Erythroblast (primary cell): ENCODE data around the gene PCNA.
A peak's percentile ranks its signal among the peaks of the same experiment; 100 is the strongest.
"Not testable (repeated sequence)": the region's sequence is repeated elsewhere in the genome, so short reads cannot be mapped to it uniquely, and the experiment has no call there.

Source experiments
- DNase-seq, 2 experiments: peaks; one replicate each; lab custom pipeline; 2025; lab: John Stamatoyannopoulos, UW
- GATA1 ChIP-seq: IDR thresholded peaks from 2 replicates; pipeline ENCODE4 v1.6.1; 2011; ENCODE audit warnings: low read depth, mild to moderate bottlenecking, control low read depth, low read length, moderate library complexity
- POLR2A ChIP-seq: IDR thresholded peaks from 2 replicates; pipeline ENCODE4 v1.6.1; 2011; ENCODE audit warnings: mild to moderate bottlenecking, low read length

PCNA gene

DNA sequence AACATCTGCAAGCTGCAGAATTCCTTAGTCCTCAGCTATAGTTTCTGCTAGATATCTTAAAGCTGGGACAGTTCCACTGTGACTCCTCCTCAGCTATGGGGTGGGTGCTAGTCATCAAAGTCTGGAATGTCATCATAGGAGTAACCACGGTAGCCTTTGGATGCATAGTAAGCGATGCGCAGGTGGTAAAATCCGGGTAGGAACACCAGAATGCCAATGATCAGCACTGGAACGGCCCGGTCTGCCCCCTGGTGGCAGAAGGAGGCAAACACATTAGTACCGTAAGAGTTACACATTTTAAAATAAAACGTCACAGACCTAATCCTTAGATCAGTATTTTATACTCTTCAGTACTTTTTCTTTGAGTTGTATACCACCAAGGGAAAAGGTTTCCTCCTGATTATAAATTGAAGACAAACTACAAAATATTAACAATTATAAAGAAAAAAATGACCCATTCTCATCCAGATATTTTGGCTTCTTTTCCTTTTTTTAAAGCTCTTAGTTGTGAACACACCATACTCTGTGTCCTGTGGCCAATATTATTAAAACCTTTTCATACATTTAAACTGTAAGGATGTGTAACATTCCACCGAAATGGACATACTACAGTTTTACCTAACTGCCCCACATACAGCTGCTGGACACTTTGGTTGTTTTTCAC lies 18.9 kb downstream of the PCNA start:
- peak; percentile 65 to 81 for DNase-seq
- no peak for TF ChIP-seq GATA1
- no peak for TF ChIP-seq POLR2A

DNA sequence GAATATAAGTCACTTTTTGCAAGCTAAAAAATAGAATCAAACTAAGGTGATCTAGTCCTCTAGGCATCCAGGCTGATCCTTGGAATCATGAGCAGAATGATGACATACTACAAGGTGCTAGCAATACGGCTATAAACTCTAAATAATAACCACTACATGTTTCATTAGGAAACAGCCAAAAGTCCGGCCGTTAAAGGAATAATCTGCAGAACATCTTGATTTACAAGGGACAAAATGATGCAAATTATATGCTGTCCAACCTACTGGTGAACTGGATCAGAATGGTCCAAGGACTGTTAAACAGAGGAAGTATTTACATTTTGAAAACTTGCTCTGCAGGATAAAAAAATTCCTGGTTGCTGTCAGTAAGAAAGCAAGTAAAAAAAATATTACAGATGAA lies 19.8 kb downstream of the PCNA start:
- DNase-seq, result not testable (repeated sequence)

GRCh38 chr20:5099009-5099408 lies 20.7 kb downstream of the PCNA start:
- not testable (repeated sequence) for DNase-seq

DNA sequence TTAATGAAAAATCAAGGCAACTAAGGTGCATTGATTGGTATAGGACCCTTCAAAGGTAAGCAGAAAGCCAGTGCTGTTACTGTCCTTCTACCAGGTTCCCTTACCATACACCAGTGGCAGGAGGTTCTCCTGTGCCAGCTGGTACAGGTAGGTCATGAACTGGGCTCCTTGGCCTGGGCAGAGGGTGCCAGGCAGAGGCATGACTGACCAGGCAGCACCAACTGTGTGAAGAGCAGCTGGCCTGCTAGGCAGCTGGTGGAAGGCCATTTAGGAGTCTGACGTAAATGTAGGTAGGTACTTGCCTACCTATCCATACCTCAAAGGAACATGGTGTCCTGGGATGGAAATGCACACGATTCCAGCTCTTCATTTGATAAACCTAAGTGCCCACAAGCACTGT lies 23.3 kb downstream of the PCNA start:
- TF ChIP-seq POLR2A (no peak), GATA1 (no peak)
- no peak for DNase-seq

GRCh38 chr20:5095931-5096330 lies 23.8 kb downstream of the PCNA start:
- no peak for DNase-seq
- TF ChIP-seq GATA1 (no peak), POLR2A (no peak)

DNA sequence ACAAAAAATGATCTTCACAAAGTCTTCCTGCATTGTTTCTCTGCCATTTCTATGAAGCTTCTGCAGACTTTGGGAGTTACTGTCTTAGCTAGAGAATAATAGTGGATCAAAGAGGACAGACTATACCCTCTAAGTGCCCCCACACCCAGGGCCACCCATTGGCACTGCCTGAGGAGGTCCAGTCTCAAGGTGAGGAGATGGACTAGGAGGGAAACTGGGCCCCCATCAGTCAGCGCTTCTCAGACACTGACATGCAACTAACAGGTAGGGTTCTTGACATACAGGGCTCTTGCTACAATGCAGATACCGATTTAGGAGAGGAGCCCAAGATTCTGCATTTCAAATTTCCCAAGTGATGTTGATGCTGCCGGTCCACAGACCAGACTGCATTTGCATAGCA lies 24.3 kb downstream of the PCNA start:
- no peak for DNase-seq
- TF ChIP-seq GATA1 (no peak), POLR2A (no peak)

GRCh38 chr20:5092765-5093339 lies 26.9 kb downstream of the PCNA start:
- TF ChIP-seq GATA1, result no peak
- no peak for DNase-seq

- no peak for DNase-seq
- TF ChIP-seq POLR2A (no peak), GATA1 (no peak)
Measured at GRCh38 chr20:5091902-5092301, 27.9 kb downstream of the PCNA start.

GRCh38 chr20:5090191-5090590 lies 29.6 kb downstream of the PCNA start:
- no peak for DNase-seq

DNA sequence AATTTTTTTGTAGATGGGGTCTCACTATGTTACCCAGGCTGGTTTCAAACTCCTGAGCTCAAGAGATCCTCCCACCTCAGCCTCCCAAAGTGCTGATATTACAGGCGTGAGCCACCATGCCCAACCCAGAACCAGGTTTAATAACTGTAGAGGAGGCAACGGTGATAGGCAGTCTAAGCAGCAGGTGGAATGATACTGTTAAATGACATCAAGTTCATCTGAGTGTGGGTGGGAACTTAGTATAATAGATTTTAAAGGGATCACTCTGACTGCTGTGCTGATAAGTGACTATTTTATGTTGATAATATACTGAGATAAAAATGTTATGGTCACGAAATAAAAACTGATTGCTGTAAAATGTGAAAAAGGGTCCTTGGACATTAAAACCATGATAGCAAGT lies 31.1 kb downstream of the PCNA start:
- DNase-seq, result no peak
- no peak for TF ChIP-seq GATA1
- no peak for TF ChIP-seq POLR2A

More at GRCh38 chr20:5090191-5090590, 29.6 kb downstream of the PCNA start:
- TF ChIP-seq POLR2A, result no peak
- no peak for TF ChIP-seq GATA1

DNA sequence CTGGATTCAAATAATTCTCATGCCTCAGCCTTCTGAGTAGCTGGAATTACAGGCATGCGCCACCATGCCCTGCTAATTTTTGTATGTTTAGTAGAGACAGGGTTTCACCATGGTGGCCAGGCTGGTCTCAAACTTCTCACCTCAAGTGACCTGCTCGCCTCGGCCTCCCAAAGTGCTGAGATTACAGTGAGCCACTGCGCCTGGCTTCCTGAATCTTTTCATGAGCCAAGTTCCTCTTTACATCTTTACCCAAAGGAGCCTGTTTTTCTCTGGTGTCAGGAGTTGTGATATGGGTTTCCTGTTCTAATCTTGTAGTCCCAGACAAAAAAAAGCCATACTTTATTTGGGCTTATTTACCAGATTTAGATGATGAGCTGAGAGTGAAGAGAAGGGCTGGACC lies 34.4 kb downstream of the PCNA start:
- TF ChIP-seq POLR2A, result no peak
- TF ChIP-seq GATA1, result no peak
- no peak for DNase-seq

- peak; percentile 24 to 55 for DNase-seq
- TF ChIP-seq GATA1 (no peak), POLR2A (no peak)
Measured at GRCh38 chr20:5080384-5080877, 39.3 kb downstream of the PCNA start.

GRCh38 chr20:5078399-5078958 lies 41.3 kb downstream of the PCNA start:
- DNase-seq, result peak; percentile 81 to 88
- no peak for TF ChIP-seq GATA1
- TF ChIP-seq POLR2A, result peak; percentile 62

DNA sequence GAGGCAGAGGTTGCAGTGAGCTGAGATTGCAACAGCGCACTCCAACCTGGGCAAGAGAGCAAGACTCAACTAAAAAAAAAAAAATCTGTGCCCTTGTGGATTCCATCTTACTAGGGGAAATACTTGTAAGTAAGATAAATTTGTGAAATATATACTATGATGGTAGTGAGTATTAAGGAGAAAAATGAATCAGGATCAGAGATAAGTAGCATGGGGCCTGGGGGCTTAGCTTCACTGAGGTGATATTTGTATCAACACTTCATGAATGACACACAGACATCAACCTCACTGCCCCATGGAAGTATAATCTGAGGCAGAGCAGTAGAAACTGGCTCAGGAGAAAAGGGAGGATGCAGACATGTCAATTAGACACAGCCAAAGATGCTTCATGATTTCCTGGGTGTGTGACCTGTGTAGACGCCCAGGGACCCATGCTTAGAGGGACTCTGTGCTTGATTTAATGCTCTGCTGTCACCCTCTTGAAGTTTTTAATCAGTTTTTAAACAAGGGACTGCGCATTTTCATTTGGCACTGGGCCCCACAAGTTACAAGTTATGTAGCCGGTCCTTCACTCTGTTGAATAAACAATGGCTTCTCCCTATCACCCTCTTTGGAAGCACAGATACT lies 41.9 kb downstream of the PCNA start:
- no peak for TF ChIP-seq GATA1
- no peak for TF ChIP-seq POLR2A
- DNase-seq, result peak in 1 of 2 experiments; percentile 59

DNA sequence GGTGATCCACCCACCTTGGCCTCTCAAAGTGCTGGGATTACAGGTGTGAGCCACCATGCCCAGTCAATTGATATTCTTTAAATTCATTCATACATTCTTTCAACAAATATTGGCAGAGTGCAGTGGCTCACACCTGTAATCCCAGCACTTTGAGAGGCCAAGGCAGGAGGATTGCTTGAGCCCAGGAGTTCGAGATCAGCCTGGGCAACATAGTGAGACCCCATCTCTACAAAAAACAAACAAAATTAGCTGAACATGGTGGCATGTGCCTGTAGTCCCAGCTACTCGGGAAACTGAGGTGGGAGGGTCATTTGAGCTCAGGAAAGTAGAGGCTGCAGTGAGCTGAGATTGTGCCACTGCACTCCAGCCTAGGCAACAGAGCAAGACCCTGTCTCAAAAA lies 42.8 kb downstream of the PCNA start:
- DNase-seq, result not testable (repeated sequence)
